Mesendoderm (in vitro differentiated cells): Measurements from ENCODE around the gene PPFIA4.

Experiments
- DNase-seq: peaks from one replicate; pipeline ENCODE4 v3.0.0; 2013
- H2AK5ac ChIP-seq: 2 replicates; pipeline ENCODE4 v1.6.1; 2013; ENCODE audit warnings: low read length, inconsistent platforms
- H2BK120ac ChIP-seq: 2 replicates; pipeline ENCODE4 v1.6.1; 2013; ENCODE audit warnings: low read depth, mild to moderate bottlenecking, low read length, moderate library complexity, mixed read lengths
- H2BK15ac ChIP-seq: replicated peaks from 2 replicates; pipeline ENCODE4 v1.6.1; 2013; ENCODE audit warnings: low read depth, mild to moderate bottlenecking, moderate library complexity
- H2BK5ac ChIP-seq: 2 replicates; pipeline ENCODE4 v1.6.1; 2013; ENCODE audit warnings: low read length, inconsistent platforms
- H3K18ac ChIP-seq: 2 replicates; pipeline ENCODE4 v1.6.1; 2013; ENCODE audit warnings: mild to moderate bottlenecking, low read length, mixed read lengths
- H3K23ac ChIP-seq: one replicate; pipeline ENCODE4 v1.6.1; 2013; ENCODE audit warnings: low read length
- H3K27ac ChIP-seq: 2 replicates; pipeline ENCODE4 v1.5.1; 2013; ENCODE audit warnings: low read depth, mild to moderate bottlenecking, inconsistent platforms, low read length, moderate library complexity
- H3K27me3 ChIP-seq: 2 replicates; pipeline ENCODE4 v1.6.1; 2013; ENCODE audit warnings: low read length, control low read depth, mild to moderate bottlenecking, inconsistent platforms; ENCODE audit not compliant: insufficient read depth, poor library complexity
- H3K36me3 ChIP-seq: 2 replicates; pipeline ENCODE4 v1.6.1; 2013; ENCODE audit warnings: low read length, inconsistent platforms; ENCODE audit not compliant: control insufficient read depth, insufficient read depth
- H3K4ac ChIP-seq: one replicate; pipeline ENCODE4 v1.6.1; 2013; ENCODE audit warnings: low read depth, mild to moderate bottlenecking, low read length, moderate library complexity
- H3K4me1 ChIP-seq: 2 replicates; pipeline ENCODE4 v1.6.1; 2013; ENCODE audit warnings: low read depth, low read length, inconsistent platforms; ENCODE audit not compliant: control insufficient read depth
- H3K4me2 ChIP-seq: 2 replicates; pipeline ENCODE4 v1.6.1; 2013; ENCODE audit warnings: low read length
- H3K4me3 ChIP-seq: 2 replicates; pipeline ENCODE4 v1.5.1; 2013; ENCODE audit warnings: mild to moderate bottlenecking, low read length
- H3K56ac ChIP-seq: one replicate; pipeline ENCODE4 v1.6.1; 2013; ENCODE audit warnings: low read length
- H3K79me1 ChIP-seq: 2 replicates; pipeline ENCODE4 v1.6.1; 2013; ENCODE audit warnings: low read length, inconsistent platforms
- H3K79me2 ChIP-seq: 2 replicates; pipeline ENCODE4 v1.6.1; 2013; ENCODE audit warnings: mild to moderate bottlenecking, low read length; ENCODE audit not compliant: control insufficient read depth, insufficient read depth
- H3K9ac ChIP-seq: 2 replicates; pipeline ENCODE4 v1.6.1; 2013; ENCODE audit warnings: low read length, inconsistent platforms
- H4K5ac ChIP-seq: one replicate; pipeline ENCODE4 v1.6.1; 2013; ENCODE audit warnings: low read length
- H4K8ac ChIP-seq: one replicate; pipeline ENCODE4 v1.6.1; 2013; ENCODE audit warnings: low read depth, mild to moderate bottlenecking, control low read depth, low read length, moderate library complexity
- WGBS: extraction: QIAGEN DNeasy Blood & Tissue Kit; methylation state at CpG from one replicate; pipeline ENCODE4 v1.1.7; 2013; ENCODE audit warnings: low lambda C conversion rate, missing lambda C conversion rate; ENCODE audit not compliant: insufficient coverage; ENCODE audit errors: extremely low coverage; 5-methylcytosine and 5-hydroxymethylcytosine counted together

PPFIA4 gene

GRCh38 chr1:203095061-203095690 is 68.9 kb downstream of the PPFIA4 start:
- no peaks in the 10 kb centered on the region for H3K36me3 ChIP-seq
- H4K8ac ChIP-seq = no peak overlapping the region
- no peak overlapping the region for H3K27ac ChIP-seq
- H3K23ac ChIP-seq = no peak overlapping the region
- no peak overlapping the region for H4K5ac ChIP-seq
- no peak overlapping the region for H2BK120ac ChIP-seq
- H3K4me1 ChIP-seq = no peaks in the 10 kb centered on the region
- H3K4me2 ChIP-seq = no peak overlapping the region
- no peak overlapping the region for H3K9ac ChIP-seq
- no peak overlapping the region for H3K4ac ChIP-seq
- no peaks in the 10 kb centered on the region for H3K79me2 ChIP-seq
- DNase-seq = no peak
- H2BK15ac ChIP-seq = no peak overlapping the region
- no peaks in the 10 kb centered on the region for H3K27me3 ChIP-seq
- no peak overlapping the region for H3K18ac ChIP-seq
- no peak overlapping the region for H3K56ac ChIP-seq
- H2AK5ac ChIP-seq = no peak overlapping the region
- H3K79me1 ChIP-seq = no peaks in the 10 kb centered on the region
- no peak overlapping the region for H2BK5ac ChIP-seq
- H3K4me3 ChIP-seq = no peak overlapping the region
- no CpG with 5 or more reads among the region's 1 CpG for WGBS

GRCh38 chr1:203096566-203096965 is 70.3 kb downstream of the PPFIA4 start:
- no peak overlapping the region for H3K4me3 ChIP-seq
- no peaks in the 10 kb centered on the region for H3K27me3 ChIP-seq
- no peak overlapping the region for H3K23ac ChIP-seq
- H3K4me2 ChIP-seq = no peak overlapping the region
- no peaks in the 10 kb centered on the region for H3K36me3 ChIP-seq
- no peak overlapping the region for H4K8ac ChIP-seq
- H2BK5ac ChIP-seq = no peak overlapping the region
- no peak overlapping the region for H2AK5ac ChIP-seq
- no peaks in the 10 kb centered on the region for H3K79me1 ChIP-seq
- H3K27ac ChIP-seq = no peak overlapping the region
- no peak overlapping the region for H3K9ac ChIP-seq
- H3K79me2 ChIP-seq = no peaks in the 10 kb centered on the region
- no peak overlapping the region for H3K4ac ChIP-seq
- no peak for DNase-seq
- no peak overlapping the region for H3K18ac ChIP-seq
- H4K5ac ChIP-seq = no peak overlapping the region
- no peak overlapping the region for H2BK15ac ChIP-seq
- H3K56ac ChIP-seq = no peak overlapping the region
- no peak overlapping the region for H2BK120ac ChIP-seq
- H3K4me1 ChIP-seq = no peaks in the 10 kb centered on the region

GRCh38 chr1:203097001-203097400 is 70.7 kb downstream of the PPFIA4 start:
- Histone ChIP-seq H4K8ac (no peak overlapping the region), H2BK120ac (no peak overlapping the region), H2BK5ac (no peak overlapping the region), H4K5ac (no peak overlapping the region), H2BK15ac (no peak overlapping the region), H3K36me3 (no peaks in the 10 kb centered on the region), H3K27me3 (no peaks in the 10 kb centered on the region), H2AK5ac (no peak overlapping the region), H3K23ac (no peak overlapping the region), H3K4me1 (no peaks in the 10 kb centered on the region), H3K27ac (no peak overlapping the region), H3K4me2 (no peak overlapping the region), H3K56ac (no peak overlapping the region), H3K79me2 (no peaks in the 10 kb centered on the region), H3K79me1 (no peaks in the 10 kb centered on the region), H3K4me3 (no peak overlapping the region), H3K9ac (no peak overlapping the region), H3K4ac (no peak overlapping the region), H3K18ac (no peak overlapping the region)
- WGBS = no CpG with 5 or more reads among the region's 1 CpG
- no peak for DNase-seq

GRCh38 chr1:203098445-203098844 is 72.2 kb downstream of the PPFIA4 start:
- Histone ChIP-seq H3K79me1 (no peaks in the 10 kb centered on the region), H3K4me1 (no peaks in the 10 kb centered on the region), H3K27me3 (no peaks in the 10 kb centered on the region), H4K5ac (no peak overlapping the region), H3K18ac (no peak overlapping the region), H3K4ac (no peak overlapping the region), H3K79me2 (no peaks in the 10 kb centered on the region), H3K56ac (no peak overlapping the region), H3K36me3 (no peaks in the 10 kb centered on the region), H2BK120ac (no peak overlapping the region), H2AK5ac (no peak overlapping the region), H4K8ac (no peak overlapping the region), H3K27ac (no peak overlapping the region), H2BK15ac (no peak overlapping the region), H3K23ac (no peak overlapping the region), H2BK5ac (no peak overlapping the region), H3K9ac (no peak overlapping the region), H3K4me2 (no peak overlapping the region), H3K4me3 (no peak overlapping the region)
- no CpG with 5 or more reads among the region's 1 CpG for WGBS
- DNase-seq = no peak

- no peak overlapping the region for H2BK15ac ChIP-seq
- no CpG with 5 or more reads among the region's 8 CpGs for WGBS
- DNase-seq = no peak
These were observed 72.7 kb downstream of the PPFIA4 start for GRCh38 chr1:203098914-203099520.

More at GRCh38 chr1:203098914-203099520, 72.7 kb downstream of the PPFIA4 start:
- H3K23ac ChIP-seq = no peak overlapping the region
- H2BK120ac ChIP-seq = no peak overlapping the region
- H4K8ac ChIP-seq = no peak overlapping the region
- H2BK5ac ChIP-seq = no peak overlapping the region
- no peaks in the 10 kb centered on the region for H3K4me1 ChIP-seq
- no peaks in the 10 kb centered on the region for H3K36me3 ChIP-seq
- no peak overlapping the region for H3K4ac ChIP-seq
- no peak overlapping the region for H3K27ac ChIP-seq
- H3K4me3 ChIP-seq = no peak overlapping the region
- no peak overlapping the region for H3K56ac ChIP-seq
- H2AK5ac ChIP-seq = no peak overlapping the region
- H3K18ac ChIP-seq = no peak overlapping the region
- H4K5ac ChIP-seq = no peak overlapping the region
- H3K9ac ChIP-seq = no peak overlapping the region
- no peaks in the 10 kb centered on the region for H3K27me3 ChIP-seq
- H3K4me2 ChIP-seq = no peak overlapping the region
- H3K79me1 ChIP-seq = no peaks in the 10 kb centered on the region
- no peaks in the 10 kb centered on the region for H3K79me2 ChIP-seq
